Prostate gland (tissue), 2 donors: ENCODE results near the gene ESPNL.

Experiments
- CTCF ChIP-seq, 4 experiments: fragments of 200-600 bp in 2 of 4; fragments of 450-650 bp in 2 of 4; sonication (generic) in 2 of 4; IDR thresholded peaks; 1 replicate in 3 of 4; 2 replicates in 1 of 4; pipeline ENCODE4 v1.5.1; 2016 to 2019; ENCODE audit warnings: antibody characterized with exemption in 4 of 4, mild to moderate bottlenecking in 2 of 4, moderate library complexity in 2 of 4
- POLR2A ChIP-seq: fragments of 450-650 bp; IDR thresholded peaks from one replicate; pipeline ENCODE4 v1.6.1; 2016; ENCODE audit warnings: antibody characterized with exemption, mild to moderate bottlenecking

DNA sequence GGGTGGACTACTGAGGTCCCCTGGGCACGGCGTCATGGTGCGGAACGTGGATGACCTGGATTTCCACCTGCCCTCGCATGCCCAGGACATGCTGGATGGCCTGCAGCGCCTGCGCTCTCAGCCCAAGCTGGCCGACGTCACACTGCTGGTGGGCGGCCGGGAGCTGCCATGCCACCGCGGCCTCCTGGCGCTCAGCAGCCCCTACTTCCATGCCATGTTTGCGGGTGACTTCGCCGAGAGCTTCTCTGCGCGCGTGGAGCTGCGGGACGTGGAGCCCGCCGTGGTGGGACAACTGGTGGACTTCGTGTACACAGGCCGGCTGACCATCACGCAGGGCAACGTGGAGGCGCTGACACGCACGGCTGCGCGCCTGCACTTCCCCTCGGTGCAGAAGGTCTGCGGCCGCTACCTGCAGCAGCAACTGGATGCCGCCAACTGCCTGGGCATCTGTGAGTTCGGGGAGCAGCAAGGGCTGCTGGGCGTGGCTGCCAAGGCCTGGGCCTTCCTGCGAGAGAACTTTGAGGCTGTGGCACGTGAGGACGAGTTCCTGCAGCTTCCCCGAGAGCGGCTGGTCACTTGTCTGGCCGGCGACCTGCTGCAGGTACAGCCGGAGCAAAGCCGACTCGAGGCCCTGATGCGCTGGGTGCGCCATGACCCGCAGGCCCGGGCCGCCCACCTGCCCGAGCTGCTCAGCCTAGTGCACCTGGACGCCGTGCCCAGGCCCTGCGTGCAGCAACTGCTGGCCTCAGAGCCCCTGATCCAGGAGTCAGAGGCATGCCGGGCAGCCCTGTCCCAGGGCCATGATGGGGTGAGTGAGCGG is 40.8 kb downstream of the ESPNL start:
- no peak for TF ChIP-seq CTCF (IDR thresholded peaks at IDR 0.05)
- no peak for TF ChIP-seq POLR2A
